B cell (primary cell): Measurements from ENCODE around the gene CD163L1. TPM values are rescaled to one million over a fixed set of nuclear protein-coding genes. Genes with fewer than 3 reads are reported as not detected.

Experiments used
- ATAC-seq: fragments of 200-7000 bp; cut with Tn5 transposase; one replicate; pipeline ENCODE4 v1.10.0; 2021; ENCODE audit warnings: low read depth, mild to moderate bottlenecking, moderate number of reproducible peaks, moderate library complexity
- CTCF ChIA-PET: fragments of 350-600 bp; sonication (Branson Sonifier 250); formaldehyde crosslinking; loops from one replicate; lab custom pipeline; 2021; ENCODE audit warnings: antibody characterized with exemption, inconsistent platforms; lab: Charles Lee
- POLR2A ChIA-PET: fragments of 350-600 bp; sonication (Branson Sonifier 250); formaldehyde crosslinking; loops from one replicate; lab custom pipeline; 2021; ENCODE audit warnings: antibody characterized with exemption; lab: Charles Lee
- DNase-seq: peaks from one replicate; pipeline ENCODE4 v3.0.0; 2013
- H2AFZ ChIP-seq: 2 replicates; pipeline ENCODE4 v1.6.1; 2012; ENCODE audit warnings: mild to moderate bottlenecking, low read depth, low read length; ENCODE audit not compliant: insufficient read depth, poor library complexity, severe bottlenecking
- H3K27ac ChIP-seq, 2 donors: 1 replicate in 1 of 2; 2 replicates in 1 of 2; pipeline ENCODE4 v1.5.1; 2012 to 2013; ENCODE audit warnings: low read length in 2 of 2, mild to moderate bottlenecking in 2 of 2, moderate library complexity in 1 of 2
- H3K27me3 ChIP-seq, 4 experiments: fragments of 200-600 bp in 1 of 4; sonication (generic) in 1 of 4; replicated peaks in 1 of 4; 1 replicate in 2 of 4; 2 replicates in 2 of 4; pipeline versions ENCODE4 v1.6.1 to v1.7.0; 2013 to 2016; ENCODE audit warnings: low read length in 3 of 4, mild to moderate bottlenecking in 2 of 4, mixed read lengths in 1 of 4, moderate library complexity in 1 of 4; ENCODE audit not compliant: insufficient read depth in 4 of 4, control insufficient read depth in 3 of 4; ENCODE audit errors: control extremely low read depth in 1 of 4
- H3K36me3 ChIP-seq, 2 experiments: replicated peaks in 1 of 2; 1 replicate in 1 of 2; 2 replicates in 1 of 2; pipeline versions ENCODE4 v1.6.1 to v1.7.1; 2013; ENCODE audit warnings: low read length in 1 of 2; ENCODE audit not compliant: insufficient read depth in 2 of 2, control insufficient read depth in 1 of 2; ENCODE audit errors: control extremely low read depth in 1 of 2, extremely low read depth in 1 of 2
- H3K4me1 ChIP-seq, 2 donors: fragments of 200-600 bp in 1 of 2; sonication (generic) in 1 of 2; 1 replicate in 1 of 2; 2 replicates in 1 of 2; pipeline versions ENCODE4 v1.5.1 to v1.6.1; 2013 to 2017; ENCODE audit warnings: low read length in 2 of 2; ENCODE audit not compliant: control insufficient read depth in 2 of 2, insufficient read depth in 2 of 2
- H3K4me2 ChIP-seq: replicated peaks from 2 replicates; pipeline ENCODE3; 2012; ENCODE audit warnings: mild to moderate bottlenecking, low read depth, low read length; ENCODE audit not compliant: poor library complexity, severe bottlenecking
- H3K4me3 ChIP-seq, 5 experiments: fragments of 200-600 bp in 1 of 5; sonication (generic) in 1 of 5; 1 replicate in 3 of 5; 2 replicates in 2 of 5; pipeline versions ENCODE4 v1.5.1 to v1.7.0; 2011 to 2016; ENCODE audit warnings: low read length in 4 of 5, mild to moderate bottlenecking in 4 of 5, low read depth in 2 of 5, control low read depth in 1 of 5, moderate library complexity in 1 of 5; ENCODE audit not compliant: insufficient read depth in 1 of 5; ENCODE audit errors: control extremely low read depth in 1 of 5, extremely low read depth in 1 of 5
- H3K79me2 ChIP-seq: fragments of 200-600 bp; sonication (generic); one replicate; pipeline ENCODE4 v1.6.0; 2016; ENCODE audit warnings: low read length; ENCODE audit not compliant: control insufficient read depth, insufficient read depth
- H3K9ac ChIP-seq: fragments of 200-600 bp; sonication (generic); 2 replicates; pipeline ENCODE4 v1.6.1; 2017; ENCODE audit warnings: mild to moderate bottlenecking, low read length, moderate library complexity
- H3K9me3 ChIP-seq, 3 donors: one replicate each; pipeline versions ENCODE4 v1.6.1 to v1.7.1; 2013; ENCODE audit warnings: low read length in 2 of 3; ENCODE audit not compliant: control insufficient read depth in 2 of 3, insufficient read depth in 1 of 3; ENCODE audit errors: control extremely low read depth in 1 of 3
- H4K20me1 ChIP-seq: 2 replicates; pipeline ENCODE4 v1.6.0; 2012; ENCODE audit warnings: mild to moderate bottlenecking, low read length; ENCODE audit not compliant: insufficient read depth, control insufficient read depth, poor library complexity, severe bottlenecking
- H3K27ac Mint-ChIP-seq: one replicate; pipeline ENCODE4 v1.8.0; 2021; ENCODE audit warnings: mixed read lengths
- H3K27me3 Mint-ChIP-seq: one replicate; pipeline ENCODE4 v1.8.0; 2021; ENCODE audit warnings: mixed read lengths
- H3K4me1 Mint-ChIP-seq: one replicate; pipeline ENCODE4 v1.8.0; 2021; ENCODE audit warnings: mixed read lengths
- H3K4me3 Mint-ChIP-seq: one replicate; pipeline ENCODE4 v1.8.0; 2021; ENCODE audit warnings: mixed read lengths
- H3K9me3 Mint-ChIP-seq: one replicate; pipeline ENCODE4 v1.8.0; 2022; ENCODE audit warnings: mixed read lengths; ENCODE audit not compliant: insufficient read depth
- CTCF ChIP-seq: fragments of 200-600 bp; IDR thresholded peaks from one replicate; pipeline ENCODE4 v1.8.0; 2022; ENCODE audit warnings: antibody characterized with exemption, mild to moderate bottlenecking
- EZH2 ChIP-seq: IDR thresholded peaks from 2 replicates; pipeline ENCODE4 v1.6.1; 2012; ENCODE audit warnings: borderline replicate concordance, low read depth, mild to moderate bottlenecking, moderate library complexity, low read length; ENCODE audit not compliant: insufficient read depth, poor library complexity, severe bottlenecking
- WGBS: methylation state at CpG from one replicate; pipeline ENCODE4 v1.1.5; 2013; ENCODE audit warnings: missing lambda C conversion rate; ENCODE audit not compliant: insufficient coverage; 5-methylcytosine and 5-hydroxymethylcytosine counted together
- intact Hi-C: fragments of 100-400 bp; cut with micrococcal nuclease; formaldehyde crosslinking; loops from one replicate; pipeline ENCODE4 v1.10.0; 2022
- polyA plus RNA-seq: library from polyadenylated mRNA; depleted of rRNA; stranded (reverse); fragments of >200 nt; gene quantifications from 2 replicates; pipeline ENCODE4 v1.2.3, GENCODE V29; 2012
- total RNA-seq, 2 donors: library from RNA; stranded (reverse); fragments of 120-200 nt in 1 of 2; gene quantifications; 1 replicate in 1 of 2; 2 replicates in 1 of 2; pipeline versions ENCODE4 v1.2.3 to v1.2.4, GENCODE V29; 2013 to 2022

The CD163L1 gene
- total and polyA plus RNA-seq, 2 donors (not counting 1 experiment from before 2014, with no cell fraction given): 0.32 TPM; not detected in 1

DNA sequence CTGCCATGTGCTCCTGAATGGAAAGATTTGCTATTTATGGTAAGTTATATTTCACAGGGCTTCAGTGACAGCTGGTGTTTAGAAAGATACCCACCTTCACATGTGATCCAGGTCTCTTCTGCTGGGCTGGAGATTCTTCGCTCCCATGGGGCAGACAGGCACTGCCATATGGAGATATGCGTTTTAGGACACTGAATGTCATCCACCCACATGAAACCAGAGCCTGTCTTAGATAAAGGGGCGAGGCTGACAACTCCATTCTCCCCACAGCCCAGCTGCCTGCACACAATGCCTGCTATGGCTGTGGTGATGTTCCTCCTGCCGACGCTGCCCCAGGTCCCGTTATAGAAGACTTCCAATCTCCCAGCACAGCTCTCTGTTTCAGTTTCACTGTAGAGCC is 70.7 kb downstream of the CD163L1 start:
- ATAC-seq: no peak
- no peaks in the 10 kb centered on the region for H4K20me1 ChIP-seq
- no peaks in the 10 kb centered on the region for H3K79me2 ChIP-seq
- Mint-ChIP-seq H3K4me3 (no peak overlapping the region), H3K27ac (no peak overlapping the region), H3K4me1 (no peaks in the 10 kb centered on the region), H3K9me3 (no peaks in the 10 kb centered on the region), H3K27me3 (peaks cover 17% of the 10 kb centered on the region)
- H3K4me1 ChIP-seq: no peaks in the 10 kb centered on the region
- no peak overlapping the region for H3K4me2 ChIP-seq
- TF ChIP-seq EZH2 (no peak), CTCF (no peak)
- intact Hi-C loops: no loop called here
- H2AFZ ChIP-seq: no peak overlapping the region
- ChIA-PET CTCF (no interaction called here), POLR2A (no interaction called here)
- H3K9ac ChIP-seq: no peak overlapping the region
- DNase-seq: no peak
- H3K27ac ChIP-seq: no peak overlapping the region
- no peak overlapping the region for H3K4me3 ChIP-seq
- H3K9me3 ChIP-seq: no peaks in the 10 kb centered on the region
- WGBS: 88% methylated on average over 3 of the region's 6 CpGs
- H3K27me3 ChIP-seq: no peaks in the 10 kb centered on the region
- no peaks in the 10 kb centered on the region for H3K36me3 ChIP-seq

GRCh38 chr12:7369274-7369729 is 74.7 kb downstream of the CD163L1 start:
- H3K4me1 Mint-ChIP-seq: no peaks in the 10 kb centered on the region
- no peak overlapping the region for H3K27ac Mint-ChIP-seq
- no peak overlapping the region for H3K4me3 Mint-ChIP-seq
- CTCF ChIA-PET: no interaction called here
- Histone ChIP-seq H3K4me3 (no peak overlapping the region), H3K36me3 (no peaks in the 10 kb centered on the region), H3K9ac (no peak overlapping the region), H3K9me3 (no peaks in the 10 kb centered on the region), H3K79me2 (no peaks in the 10 kb centered on the region), H3K27me3 (no peaks in the 10 kb centered on the region), H3K4me1 (no peaks in the 10 kb centered on the region), H4K20me1 (no peaks in the 10 kb centered on the region), H3K4me2 (no peak overlapping the region), H3K27ac (no peak overlapping the region), H2AFZ (peak overlapping the region; percentile 11)
- DNase-seq (no peak), ATAC-seq (no peak)
- intact Hi-C loops: no loop called here
- 76% methylated on average over 7 of the region's 10 CpGs for WGBS
- POLR2A ChIA-PET: no interaction called here
- no peaks in the 10 kb centered on the region for H3K9me3 Mint-ChIP-seq
- TF ChIP-seq EZH2 (no peak), CTCF (no peak)
- peaks cover 10% of the 10 kb centered on the region for H3K27me3 Mint-ChIP-seq
